22Rv1 (cell line): Measurements from ENCODE around the gene TSC1.

Experiments used
- CTCF ChIP-seq: fragments of 450-650 bp; IDR thresholded peaks from 2 replicates; pipeline ENCODE4 v1.5.1; 2017; ENCODE audit warnings: mild to moderate bottlenecking
- ZFX ChIP-seq: fragments of 450-650 bp; IDR thresholded peaks from 2 replicates; pipeline ENCODE4 v1.6.1; 2017; ENCODE audit warnings: antibody characterized with exemption, borderline replicate concordance

- TF ChIP-seq CTCF = no peak
- no peak for TF ChIP-seq ZFX
Observed at GRCh38 chr9:132896906-132897305, 47.5 kb downstream of the TSC1 start.
